Activated CD8-positive, alpha-beta T cell treated with anti-CD3 and anti-CD28 coated beads for 36 hours (primary cell): ENCODE data around the gene PTPRD. TPM values are rescaled to one million over a fixed set of nuclear protein-coding genes. Genes with fewer than 3 reads are reported as not detected.

Experiments used
- ATAC-seq: fragments of 200-7000 bp; cut with Tn5 transposase; one replicate; pipeline ENCODE4 v1.10.0; 2021; ENCODE audit warnings: mild to moderate bottlenecking, moderate library complexity
- CTCF ChIA-PET: fragments of 350-600 bp; sonication (Branson Sonifier 250); formaldehyde crosslinking; loops from one replicate; lab custom pipeline; 2021; ENCODE audit warnings: antibody characterized with exemption; lab: Charles Lee
- POLR2A ChIA-PET: fragments of 350-600 bp; sonication (Branson Sonifier 250); formaldehyde crosslinking; loops from one replicate; lab custom pipeline; 2021; ENCODE audit warnings: antibody characterized with exemption; lab: Charles Lee
- DNase-seq: peaks from one replicate; pipeline ENCODE4 v3.0.0-alpha.2; 2020
- H3K27ac Mint-ChIP-seq: one replicate; pipeline ENCODE4 v1.8.0; 2021; ENCODE audit warnings: mild to moderate bottlenecking, mixed read lengths
- H3K27me3 Mint-ChIP-seq: one replicate; pipeline ENCODE4 v1.8.0; 2021; ENCODE audit warnings: mixed read lengths
- H3K36me3 Mint-ChIP-seq: one replicate; pipeline ENCODE4 v1.8.0; 2021; ENCODE audit warnings: low read depth, mixed read lengths
- H3K4me1 Mint-ChIP-seq: one replicate; pipeline ENCODE4 v1.8.0; 2021; ENCODE audit warnings: low read depth, mixed read lengths
- H3K4me3 Mint-ChIP-seq: one replicate; pipeline ENCODE4 v1.8.0; 2021; ENCODE audit warnings: mild to moderate bottlenecking, moderate library complexity, mixed read lengths
- H3K9me3 Mint-ChIP-seq: one replicate; pipeline ENCODE4 v1.8.0; 2021; ENCODE audit warnings: mixed read lengths
- CTCF ChIP-seq: fragments of 200-600 bp; IDR thresholded peaks from one replicate; pipeline ENCODE4 v1.8.0; 2022; ENCODE audit warnings: antibody characterized with exemption, mild to moderate bottlenecking
- intact Hi-C: fragments of 100-400 bp; cut with micrococcal nuclease; formaldehyde crosslinking; loops from one replicate; pipeline ENCODE4 v1.10.0; 2022
- total RNA-seq, 2 experiments: library from RNA; stranded (reverse); gene quantifications; one replicate each; pipeline ENCODE4 v1.2.3, GENCODE V29; 2021

PTPRD gene
- total RNA-seq, 2 experiments from 2014 or later, result not detected

- Mint-ChIP-seq H3K27me3 (peaks cover 2% of the 10 kb centered on the region), H3K4me1 (no peaks in the 10 kb centered on the region), H3K4me3 (no peak overlapping the region), H3K9me3 (no peaks in the 10 kb centered on the region), H3K36me3 (no peaks in the 10 kb centered on the region), H3K27ac (no peak overlapping the region)
- intact Hi-C loops, result no loop called here
- DNase-seq (no peak), ATAC-seq (no peak)
- no peak for TF ChIP-seq CTCF
- POLR2A ChIA-PET, result no interaction called here
- CTCF ChIA-PET, result no interaction called here
These were observed 2120.8 kb downstream of the PTPRD start for GRCh38 chr9:8492024-8492423.

- no peak overlapping the region for H3K4me3 Mint-ChIP-seq
These were observed 2121.2 kb downstream of the PTPRD start for GRCh38 chr9:8491563-8491962.

GRCh38 chr9:8489835-8490234, 2123.0 kb downstream of the PTPRD start:
- ATAC-seq (no peak), DNase-seq (no peak)
- CTCF ChIA-PET, result no interaction called here
- no peaks in the 10 kb centered on the region for H3K9me3 Mint-ChIP-seq
- POLR2A ChIA-PET, result no interaction called here
- H3K36me3 Mint-ChIP-seq, result no peaks in the 10 kb centered on the region
- H3K4me3 Mint-ChIP-seq, result no peak overlapping the region
- intact Hi-C loops, result no loop called here
- H3K4me1 Mint-ChIP-seq, result no peaks in the 10 kb centered on the region
- no peak for TF ChIP-seq CTCF
- peaks cover 2% of the 10 kb centered on the region for H3K27me3 Mint-ChIP-seq
- H3K27ac Mint-ChIP-seq, result no peak overlapping the region

More at GRCh38 chr9:8491563-8491962, 2121.2 kb downstream of the PTPRD start:
- Mint-ChIP-seq H3K4me1 (no peaks in the 10 kb centered on the region), H3K27ac (no peak overlapping the region), H3K9me3 (no peaks in the 10 kb centered on the region), H3K36me3 (no peaks in the 10 kb centered on the region), H3K27me3 (peaks cover 2% of the 10 kb centered on the region)
- ChIA-PET POLR2A (no interaction called here), CTCF (no interaction called here)
- ATAC-seq (no peak), DNase-seq (no peak)
- no peak for TF ChIP-seq CTCF
- intact Hi-C loops, result no loop called here

- H3K36me3 Mint-ChIP-seq, result no peaks in the 10 kb centered on the region
- CTCF ChIA-PET, result no interaction called here
- no peak overlapping the region for H3K27ac Mint-ChIP-seq
- H3K4me3 Mint-ChIP-seq, result no peak overlapping the region
- TF ChIP-seq CTCF, result no peak
- DNase-seq, result peak; percentile 12
- H3K4me1 Mint-ChIP-seq, result no peaks in the 10 kb centered on the region
- intact Hi-C loops, result no loop called here
- ATAC-seq, result no peak
- peaks cover 2% of the 10 kb centered on the region for H3K27me3 Mint-ChIP-seq
- POLR2A ChIA-PET, result no interaction called here
- no peaks in the 10 kb centered on the region for H3K9me3 Mint-ChIP-seq
These were observed 2126.7 kb downstream of the PTPRD start for GRCh38 chr9:8486095-8486494.

- Mint-ChIP-seq H3K27me3 (no peaks in the 10 kb centered on the region), H3K36me3 (no peaks in the 10 kb centered on the region), H3K9me3 (no peaks in the 10 kb centered on the region), H3K4me3 (no peak overlapping the region), H3K27ac (no peak overlapping the region), H3K4me1 (no peaks in the 10 kb centered on the region)
- TF ChIP-seq CTCF, result no peak
- ATAC-seq, result no peak
- POLR2A ChIA-PET, result no interaction called here
- CTCF ChIA-PET, result no interaction called here
- intact Hi-C loops, result no loop called here
- DNase-seq, result no peak
These were observed 2128.1 kb downstream of the PTPRD start for GRCh38 chr9:8484597-8485191.
